Stimulated activated CD4-positive, alpha-beta T cell treated with anti-CD3 and anti-CD28 coated beads, Interleukin-1b, Interleukin-23, amount 100 ng/mL, for 1 hour (primary cell): ENCODE results near the gene GSTT4.
"Not testable (repeated sequence)": the region's sequence is repeated elsewhere in the genome, so short reads cannot be mapped to it uniquely, and the experiment has no call there.

Source experiments
- DNase-seq, 2 donors: peaks; one replicate each; pipeline ENCODE4 v3.0.0-alpha.2; 2020; ENCODE audit warnings: low read depth in 2 of 2

Gene GSTT4

GRCh38 chr22:23989583-23990244 lies 15.5 kb downstream of the GSTT4 start:
- not testable (repeated sequence) for DNase-seq

- DNase-seq: not testable (repeated sequence)
Observed at GRCh38 chr22:23986538-23987178, 18.6 kb downstream of the GSTT4 start.

DNA sequence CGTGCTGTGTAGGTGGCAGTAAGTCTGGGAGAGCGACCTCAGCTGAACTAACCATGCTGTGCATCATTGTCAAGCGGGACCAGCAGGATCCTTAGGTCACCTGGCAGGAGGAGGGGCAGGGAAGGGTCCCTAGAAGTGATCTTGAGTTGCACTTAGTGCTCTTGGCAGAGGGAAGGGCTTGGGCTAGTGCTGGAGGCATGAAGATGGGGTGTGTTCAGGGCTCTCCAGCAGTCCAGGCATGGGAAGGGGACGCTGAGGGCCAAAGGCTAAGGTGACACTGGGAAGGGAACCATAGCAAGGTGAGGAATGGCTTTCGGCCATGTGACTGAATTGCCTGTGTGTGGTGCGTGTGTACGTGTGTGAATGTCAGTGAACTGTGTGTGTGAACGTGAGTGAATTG lies 19.2 kb downstream of the GSTT4 start:
- DNase-seq: not testable (repeated sequence)

- peak; percentile 4 to 37 for DNase-seq
Observed at GRCh38 chr22:23984430-23984829, 20.8 kb downstream of the GSTT4 start.

GRCh38 chr22:23980567-23980966 lies 24.7 kb downstream of the GSTT4 start:
- not testable (repeated sequence) for DNase-seq

- DNase-seq: not testable (repeated sequence)
Observed at GRCh38 chr22:23979557-23980240, 25.6 kb downstream of the GSTT4 start, which contains the start of gene GSTT2. TSS of gene GSTT2 (plus strand) at chr22:23980134.

- not testable (repeated sequence) for DNase-seq
Observed at GRCh38 chr22:23977304-23977703, 27.9 kb downstream of the GSTT4 start.

DNA sequence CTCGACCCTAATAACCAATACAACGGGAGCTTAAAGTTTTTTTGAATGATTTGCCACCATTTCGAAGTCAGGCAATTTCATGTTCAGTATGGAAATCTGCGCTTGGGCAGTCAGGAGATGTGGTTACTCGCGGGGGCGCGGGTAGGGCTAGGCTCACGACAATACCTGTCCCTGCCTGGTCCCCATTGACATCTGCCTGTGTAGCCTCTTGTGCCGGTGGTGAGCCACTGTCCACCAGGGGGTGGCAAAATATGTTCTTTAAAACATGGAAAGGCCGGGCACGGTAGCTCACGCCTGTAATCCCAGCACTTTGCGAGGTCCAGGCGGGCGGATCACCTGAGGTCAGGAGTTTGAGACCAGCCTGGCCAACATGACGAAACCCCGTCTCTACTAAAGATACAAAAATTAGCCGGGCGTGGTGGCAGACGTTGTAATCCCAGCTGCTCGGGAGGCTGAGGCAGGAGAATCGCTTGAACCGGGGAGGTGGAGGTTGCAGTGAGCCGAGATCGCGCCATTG lies 30.4 kb downstream of the GSTT4 start:
- not testable (repeated sequence) for DNase-seq

- DNase-seq: not testable (repeated sequence)
Observed at GRCh38 chr22:23974345-23974744, 30.9 kb downstream of the GSTT4 start, which contains the start of gene DDT. TSS of gene DDT (minus strand) at chr22:23974441. CDS start at chr22:23974414, 27 bp downstream.

GRCh38 chr22:23971927-23972326 lies 33.3 kb downstream of the GSTT4 start:
- not testable (repeated sequence) for DNase-seq

DNA sequence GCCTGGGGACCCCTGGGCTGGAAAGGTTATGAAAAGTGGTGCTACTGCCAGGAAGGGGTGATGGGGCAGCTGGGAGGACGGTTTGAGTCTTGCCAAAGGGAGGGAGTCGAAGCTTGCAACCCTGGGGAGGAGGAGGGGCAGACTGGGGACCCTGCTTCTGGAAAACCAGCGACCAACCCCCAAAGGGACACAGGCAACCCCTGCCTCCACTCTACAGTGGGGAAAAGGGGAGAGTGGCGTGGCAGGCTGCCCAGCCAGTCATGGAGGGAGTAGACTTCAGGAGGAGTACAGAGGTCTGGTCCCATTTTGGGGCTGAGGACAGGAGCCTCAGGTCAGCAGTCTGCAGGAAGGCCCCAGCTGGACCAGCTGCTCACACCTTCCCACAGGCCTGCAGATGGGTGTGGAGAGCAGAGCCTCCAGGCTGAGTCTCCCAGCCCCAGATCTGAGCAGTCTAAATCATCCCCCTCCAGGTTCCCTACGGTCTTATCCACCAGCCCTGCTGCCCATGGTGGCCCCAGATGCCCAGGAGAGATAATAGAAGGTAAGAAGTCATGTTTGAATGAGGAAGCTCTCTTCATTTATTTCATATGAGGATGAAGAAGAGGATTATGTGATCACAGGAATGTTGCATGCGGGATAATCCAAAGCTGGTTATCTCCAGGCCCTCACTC lies 34.3 kb downstream of the GSTT4 start:
- DNase-seq: no peak

GRCh38 chr22:23970201-23970641 lies 35.0 kb downstream of the GSTT4 start:
- DNase-seq: no peak

- DNase-seq: no peak
Observed at GRCh38 chr22:23969071-23969470, 36.2 kb downstream of the GSTT4 start.

DNA sequence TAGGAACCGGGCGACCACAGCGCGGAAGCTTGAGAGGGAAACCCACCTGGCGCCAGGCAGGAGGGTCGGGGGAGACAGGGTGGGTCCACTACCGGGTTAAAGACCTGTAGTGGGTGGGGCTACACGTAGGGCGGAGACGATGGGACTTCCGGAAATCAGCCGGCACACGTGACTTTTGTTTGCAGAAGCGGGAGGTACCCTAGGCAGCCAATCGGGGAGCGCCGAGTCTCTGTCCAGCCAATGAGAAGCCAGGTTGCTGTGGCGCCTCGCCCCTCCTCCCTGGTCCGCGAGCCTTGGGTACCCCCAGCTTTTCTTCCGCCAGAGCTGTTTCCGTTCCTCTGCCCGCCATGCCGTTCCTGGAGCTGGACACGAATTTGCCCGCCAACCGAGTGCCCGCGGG lies 38.7 kb downstream of the GSTT4 start, which contains the start of gene DDTL:
Gene DDTL (plus strand): TSS at position 321 of the 400 bp plus-strand sequence. CDS start 27 bp downstream, at position 348.
- not testable (repeated sequence) for DNase-seq

- not testable (repeated sequence) for DNase-seq
Observed at GRCh38 chr22:23966094-23966493, 39.2 kb downstream of the GSTT4 start.

GRCh38 chr22:23961084-23961771 lies 44.0 kb downstream of the GSTT4 start, which contains the start of gene GSTT2B:
TSS of gene GSTT2B (minus strand) at chr22:23961195. CDS start at chr22:23961131, 64 bp downstream.
- not testable (repeated sequence) for DNase-seq

DNA sequence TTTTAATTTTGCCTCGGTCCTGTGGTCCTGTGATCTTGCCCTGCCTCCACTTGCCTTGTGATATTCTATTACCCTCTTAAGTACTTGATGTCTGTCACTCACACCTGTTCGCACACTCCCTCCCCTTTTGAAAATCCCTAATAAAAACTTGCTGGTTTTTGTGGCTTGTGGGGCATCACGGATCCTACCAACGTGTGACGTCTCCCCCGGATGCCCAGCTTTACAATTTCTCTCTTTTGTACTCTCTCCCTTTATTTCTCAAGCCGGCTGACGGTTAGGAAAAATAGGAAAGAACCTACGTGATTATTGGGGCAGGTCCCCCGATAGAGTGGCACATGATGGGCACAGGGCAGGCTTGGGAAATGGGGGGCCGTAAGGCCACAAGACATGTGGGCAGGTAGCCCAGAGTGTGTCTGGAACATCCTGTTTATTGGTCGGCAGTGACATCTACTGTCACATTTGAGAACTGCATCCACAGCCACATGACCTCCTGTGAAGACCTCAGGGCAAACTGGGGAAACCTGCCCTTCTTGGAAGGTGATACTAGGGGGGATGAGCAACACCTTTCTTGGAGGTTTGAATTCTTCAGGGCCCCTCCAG lies 48.9 kb downstream of the GSTT4 start:
- peak; percentile 54 to 76 for DNase-seq

DNA sequence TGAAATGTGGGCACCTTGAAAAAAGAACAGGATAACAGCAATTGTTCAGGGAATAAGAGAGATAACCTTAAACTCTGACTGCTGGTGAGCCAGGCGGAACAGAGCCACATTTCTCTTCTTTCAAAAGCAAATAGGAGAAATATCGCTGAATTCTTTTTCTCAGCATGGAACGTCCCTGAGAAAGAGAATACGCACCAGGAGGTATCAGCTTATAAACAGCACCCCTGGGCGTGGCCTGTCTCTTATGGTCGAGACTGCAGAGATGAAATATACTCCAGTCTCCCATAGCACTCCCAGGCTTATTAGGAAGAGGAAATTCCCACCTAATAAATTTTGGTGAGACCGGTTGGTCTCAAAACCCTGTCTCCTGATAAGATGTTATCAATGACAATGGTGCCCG lies 49.4 kb downstream of the GSTT4 start:
- DNase-seq: not testable (repeated sequence)

- DNase-seq: not testable (repeated sequence)
Observed at GRCh38 chr22:23954991-23955305, 50.3 kb downstream of the GSTT4 start.

DNA sequence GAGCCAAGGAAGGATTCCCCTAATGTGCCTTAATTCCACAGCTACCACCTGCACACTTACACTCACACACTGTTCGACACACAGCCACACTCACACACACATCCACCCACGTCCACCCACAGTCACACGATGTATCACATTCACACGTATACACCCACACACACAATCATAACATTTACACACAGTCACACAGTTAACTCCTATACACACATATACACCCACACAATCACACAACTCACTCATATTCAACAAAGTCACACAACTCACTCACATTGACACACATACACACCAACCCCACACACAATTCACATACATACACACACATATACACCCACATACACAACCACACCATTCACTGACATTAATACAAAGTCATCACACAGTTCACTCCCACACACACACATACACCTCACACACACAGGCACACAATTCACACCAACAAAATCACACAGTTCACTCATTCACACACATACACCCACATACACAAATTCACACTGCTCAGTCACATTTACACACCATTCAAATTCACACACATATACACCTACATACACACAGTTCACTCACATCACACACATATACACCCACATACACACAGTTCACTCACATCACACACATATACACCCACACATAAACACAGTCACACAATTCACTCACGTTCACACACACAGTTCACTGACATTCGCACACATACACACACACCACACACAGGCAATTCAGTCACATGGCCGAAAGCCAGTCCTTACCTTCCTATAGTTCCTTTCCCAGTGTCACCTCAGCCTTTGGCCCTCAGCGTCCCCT lies 50.9 kb downstream of the GSTT4 start:
- DNase-seq: not testable (repeated sequence)
